Measurements from ENCODE around the gene WIPF2. TPM values are rescaled to one million over a fixed set of nuclear protein-coding genes. Genes with fewer than 3 reads are reported as not detected.

WIPF2 gene
- total RNA-seq, 1 experiment from 2014 or later = 37.2 TPM

DNA sequence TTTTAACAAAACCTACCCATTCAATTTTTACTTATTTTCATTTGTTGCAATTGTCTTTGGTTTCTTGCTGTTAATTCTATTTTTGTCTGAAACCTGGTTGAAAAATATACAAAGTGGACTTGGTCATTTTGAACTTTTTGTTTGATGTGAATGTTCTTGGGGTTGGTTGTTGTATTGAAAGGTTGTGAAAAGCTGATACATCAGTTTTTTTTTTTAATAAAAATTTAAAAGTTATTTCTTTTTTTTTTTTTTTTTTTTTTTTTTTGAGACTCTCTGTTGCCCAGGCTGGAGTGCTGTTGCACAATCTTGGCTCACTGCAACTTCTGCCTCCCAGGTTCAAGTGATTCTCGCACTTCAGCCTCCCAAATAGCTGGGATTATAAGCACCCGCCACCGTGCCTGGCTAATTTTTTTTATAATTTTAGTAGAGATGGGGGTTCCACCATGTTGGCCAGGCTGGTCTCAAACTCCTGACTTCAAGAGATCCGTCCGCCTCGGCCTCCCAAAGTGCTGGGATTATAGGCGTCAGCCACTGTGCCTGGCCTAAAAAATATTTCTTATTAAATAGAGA is 28.9 kb downstream of the WIPF2 start:
- CTCF ChIA-PET = interaction anchor here (0.6 kb wide), 1 partner anchor 452 kb away, joined by 3 read pairs; no protein-coding TSS in a partner anchor
- Histone ChIP-seq H2AFZ (no peak overlapping the region), H3K9me3 (ENCODE audit: insufficient read depth, low read depth) (no peaks in the 10 kb centered on the region), H3K4me1 (replicated peaks; ENCODE audit: insufficient read depth) (peaks cover 6% of the 10 kb centered on the region; the same call in 1 of the 2 replicates), H3K27me3 (ENCODE audit: insufficient read depth, low read depth) (no peaks in the 10 kb centered on the region), H3F3A (ENCODE audit: insufficient read depth, low read depth) (peaks cover 21% of the 10 kb centered on the region; the same call in 1 of the 2 replicates), H3K4me3 (no peak overlapping the region), H3K79me2 (ENCODE audit: low read depth) (peaks cover 73% of the 10 kb centered on the region), H3K36me3 (ENCODE audit: low read depth) (no peaks in the 10 kb centered on the region; the same call in 1 of the 2 replicates), H4K20me1 (ENCODE audit: insufficient read depth) (peaks cover 18% of the 10 kb centered on the region), H3K4me2 (no peak overlapping the region), H3K27ac (no peak overlapping the region), H3K9me2 (ENCODE audit: insufficient read depth) (no peaks in the 10 kb centered on the region)
- intact Hi-C loops (cut with micrococcal nuclease; ENCODE audit: unreplicated experiment) = no loop called here
- POLR2A ChIA-PET (ENCODE audit: unreplicated experiment) = interaction anchor here (0.7 kb wide), 1 partner anchor 41 kb away, joined by 16 read pairs; no protein-coding TSS in a partner anchor
- no peak for TF ChIP-seq EZH2 (IDR thresholded peaks at IDR 0.05; ENCODE audit: low read depth)
- TF ChIP-seq, protein P1, sequence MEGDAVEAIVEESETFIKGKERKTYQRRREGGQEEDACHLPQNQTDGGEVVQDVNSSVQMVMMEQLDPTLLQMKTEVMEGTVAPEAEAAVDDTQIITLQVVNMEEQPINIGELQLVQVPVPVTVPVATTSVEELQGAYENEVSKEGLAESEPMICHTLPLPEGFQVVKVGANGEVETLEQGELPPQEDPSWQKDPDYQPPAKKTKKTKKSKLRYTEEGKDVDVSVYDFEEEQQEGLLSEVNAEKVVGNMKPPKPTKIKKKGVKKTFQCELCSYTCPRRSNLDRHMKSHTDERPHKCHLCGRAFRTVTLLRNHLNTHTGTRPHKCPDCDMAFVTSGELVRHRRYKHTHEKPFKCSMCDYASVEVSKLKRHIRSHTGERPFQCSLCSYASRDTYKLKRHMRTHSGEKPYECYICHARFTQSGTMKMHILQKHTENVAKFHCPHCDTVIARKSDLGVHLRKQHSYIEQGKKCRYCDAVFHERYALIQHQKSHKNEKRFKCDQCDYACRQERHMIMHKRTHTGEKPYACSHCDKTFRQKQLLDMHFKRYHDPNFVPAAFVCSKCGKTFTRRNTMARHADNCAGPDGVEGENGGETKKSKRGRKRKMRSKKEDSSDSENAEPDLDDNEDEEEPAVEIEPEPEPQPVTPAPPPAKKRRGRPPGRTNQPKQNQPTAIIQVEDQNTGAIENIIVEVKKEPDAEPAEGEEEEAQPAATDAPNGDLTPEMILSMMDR (conservative IDR thresholded peaks at IDR 0.05) = no peak
- no TSS peak for BruUV-seq (replicated peaks)
- no peak for DNase-seq

DNA sequence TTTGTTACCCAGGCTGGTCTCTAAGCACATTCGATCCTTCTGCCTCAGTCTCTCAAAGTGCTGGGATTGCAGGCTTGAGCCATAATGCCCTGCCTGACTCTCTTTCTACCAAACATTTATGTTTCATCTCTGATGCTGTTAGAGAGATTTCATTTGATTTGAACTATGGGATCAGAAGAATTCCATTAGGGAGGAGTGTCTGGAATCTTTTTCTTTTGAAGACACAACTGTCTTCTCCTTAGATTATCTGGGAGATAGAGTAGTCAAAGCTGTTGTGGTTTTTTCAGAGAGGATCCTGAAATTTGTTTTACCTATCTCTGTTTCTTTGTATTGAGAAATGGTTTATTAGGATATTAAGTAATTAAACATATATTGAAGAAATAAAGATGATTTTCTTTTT is 29.4 kb downstream of the WIPF2 start:
- peaks cover 21% of the 10 kb centered on the region for H4K20me1 ChIP-seq (ENCODE audit: insufficient read depth)
- H3K4me1 ChIP-seq (replicated peaks; ENCODE audit: insufficient read depth) = peaks cover 6% of the 10 kb centered on the region; the same call in 1 of the 2 replicates
- TF ChIP-seq, protein P1 (conservative IDR thresholded peaks at IDR 0.05) = no peak
- no peak for TF ChIP-seq EZH2 (IDR thresholded peaks at IDR 0.05; ENCODE audit: low read depth)
- H3K27ac ChIP-seq = 0 out of 2 replicates have a peak overlapping the region, but pooled peaks have one; percentile 26
- intact Hi-C loops (cut with micrococcal nuclease; ENCODE audit: unreplicated experiment) = no loop called here
- no peak overlapping the region for H2AFZ ChIP-seq
- no peak overlapping the region for H3K4me2 ChIP-seq
- CTCF ChIA-PET = interaction anchor here (0.5 kb wide), 1 partner anchor 1135 kb away, joined by 7 read pairs; no protein-coding TSS in a partner anchor
- peaks cover 21% of the 10 kb centered on the region; the same call in 1 of the 2 replicates for H3F3A ChIP-seq (ENCODE audit: insufficient read depth, low read depth)
- H3K79me2 ChIP-seq (ENCODE audit: low read depth) = peaks cover 69% of the 10 kb centered on the region
- no peaks in the 10 kb centered on the region; the same call in 1 of the 2 replicates for H3K36me3 ChIP-seq (ENCODE audit: low read depth)
- H3K4me3 ChIP-seq = no peak overlapping the region
- no peaks in the 10 kb centered on the region for H3K9me2 ChIP-seq (ENCODE audit: insufficient read depth)
- H3K9me3 ChIP-seq (ENCODE audit: insufficient read depth, low read depth) = no peaks in the 10 kb centered on the region
- POLR2A ChIA-PET (ENCODE audit: unreplicated experiment) = no interaction called here
- no TSS peak for BruUV-seq (replicated peaks)
- H3K27me3 ChIP-seq (ENCODE audit: insufficient read depth, low read depth) = no peaks in the 10 kb centered on the region
- DNase-seq = no peak

DNA sequence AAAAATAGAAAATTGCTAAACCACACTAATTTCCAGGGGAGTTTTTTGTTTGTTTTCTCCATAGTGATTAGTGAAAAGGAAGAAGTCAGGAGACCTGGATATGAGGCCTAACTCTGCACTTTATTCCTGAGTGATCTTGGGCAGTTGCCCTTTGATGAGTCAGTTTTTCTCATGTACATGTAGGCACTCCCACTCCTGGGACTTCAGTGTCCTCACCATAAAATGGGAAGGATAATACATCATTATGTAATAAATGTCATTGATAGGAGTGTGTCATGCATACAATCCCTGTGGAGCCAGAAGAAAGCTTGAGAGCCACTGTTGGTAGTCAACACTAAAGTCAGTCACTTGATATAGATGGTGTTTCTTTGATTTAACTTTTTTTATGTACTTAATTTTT is 32.5 kb downstream of the WIPF2 start:
- intact Hi-C loops (cut with micrococcal nuclease; ENCODE audit: unreplicated experiment) = no loop called here
- H3K4me3 ChIP-seq = no peak overlapping the region
- POLR2A ChIA-PET (ENCODE audit: unreplicated experiment) = no interaction called here
- CTCF ChIA-PET = no interaction called here
- H3K9me3 ChIP-seq (ENCODE audit: insufficient read depth, low read depth) = no peaks in the 10 kb centered on the region
- H4K20me1 ChIP-seq (ENCODE audit: insufficient read depth) = peaks cover 13% of the 10 kb centered on the region
- H3K36me3 ChIP-seq (ENCODE audit: low read depth) = no peaks in the 10 kb centered on the region
- H2AFZ ChIP-seq = no peak overlapping the region
- peaks cover 57% of the 10 kb centered on the region for H3K79me2 ChIP-seq (ENCODE audit: low read depth)
- TF ChIP-seq, protein P1 (conservative IDR thresholded peaks at IDR 0.05) = no peak
- TF ChIP-seq EZH2 (IDR thresholded peaks at IDR 0.05; ENCODE audit: low read depth) = no peak
- DNase-seq = peak in 1 of 2 experiments; percentile 62
- peaks cover 6% of the 10 kb centered on the region; the same call in 1 of the 2 replicates for H3K4me1 ChIP-seq (replicated peaks; ENCODE audit: insufficient read depth)
- H3F3A ChIP-seq (ENCODE audit: insufficient read depth, low read depth) = peaks cover 21% of the 10 kb centered on the region; the same call in 1 of the 2 replicates
- no peak overlapping the region for H3K4me2 ChIP-seq
- H3K27me3 ChIP-seq (ENCODE audit: insufficient read depth, low read depth) = no peaks in the 10 kb centered on the region
- H3K27ac ChIP-seq = peak overlapping the region; percentile 39; the same call in 1 of the 2 replicates
- no TSS peak for BruUV-seq (replicated peaks)
- no peaks in the 10 kb centered on the region for H3K9me2 ChIP-seq (ENCODE audit: insufficient read depth)

Measured in PC-9 (cell line).